ENCODE results near the gene CKAP2.
"Not testable (repeated sequence)": the region's sequence is repeated elsewhere in the genome, so short reads cannot be mapped to it uniquely, and the experiment has no call there.

CKAP2 gene

DNA sequence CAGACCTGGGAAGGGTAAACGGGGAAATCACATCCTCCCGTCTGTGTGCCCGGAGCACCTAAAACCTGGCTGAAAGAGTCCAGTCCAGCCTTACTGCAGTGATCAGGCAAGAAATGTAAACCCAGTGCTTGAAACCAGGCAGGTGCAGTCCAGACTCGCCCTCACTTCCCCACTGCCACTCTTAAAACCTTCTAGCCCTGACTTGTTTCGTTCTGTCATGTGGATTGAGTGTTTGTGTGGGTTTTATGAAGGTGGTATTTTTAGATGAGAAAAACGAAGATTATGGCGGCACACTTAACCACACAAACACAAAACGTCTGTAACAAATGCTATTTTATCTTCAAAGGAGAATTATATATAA, 839 bp upstream of the CKAP2 start:
- no peak for DNase-seq

GRCh38 chr13:52455677-52456041, 381 bp downstream of the CKAP2 start:
- peak; percentile 85 for DNase-seq

GRCh38 chr13:52459668-52460067, 4.4 kb downstream of the CKAP2 start:
- no peak for DNase-seq

- DNase-seq, result no peak
Observed at GRCh38 chr13:52461265-52461664, 6.0 kb downstream of the CKAP2 start.

- DNase-seq, result no peak
Observed at GRCh38 chr13:52463526-52463925, 8.2 kb downstream of the CKAP2 start.

GRCh38 chr13:52468487-52468886, 13.2 kb downstream of the CKAP2 start:
- DNase-seq, result not testable (repeated sequence)

- DNase-seq, result not testable (repeated sequence)
Observed at GRCh38 chr13:52480677-52481428, 25.6 kb downstream of the CKAP2 start.

GRCh38 chr13:52487078-52487477, 31.8 kb downstream of the CKAP2 start:
- DNase-seq, result not testable (repeated sequence)

GRCh38 chr13:52488763-52489162, 33.5 kb downstream of the CKAP2 start:
- DNase-seq, result not testable (repeated sequence)

DNA sequence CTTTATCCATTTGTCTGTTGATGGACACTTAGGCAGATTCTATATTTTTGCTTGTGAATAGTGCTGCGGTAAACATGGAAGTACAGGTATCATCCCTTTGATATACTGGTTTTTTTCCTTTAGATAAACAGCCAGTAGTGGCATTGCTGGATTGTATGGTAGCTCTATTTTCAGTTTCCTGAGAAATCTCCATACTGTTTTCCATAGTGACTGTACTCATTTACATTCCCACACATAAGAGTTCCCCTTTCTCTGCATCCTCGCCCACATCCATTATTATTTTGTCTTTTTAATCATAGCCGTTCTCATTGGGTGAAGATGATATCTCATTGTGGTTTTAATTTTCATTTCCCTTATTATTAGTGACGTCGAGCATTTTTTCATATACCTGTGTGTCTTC, 35.7 kb downstream of the CKAP2 start:
- not testable (repeated sequence) for DNase-seq

DNA sequence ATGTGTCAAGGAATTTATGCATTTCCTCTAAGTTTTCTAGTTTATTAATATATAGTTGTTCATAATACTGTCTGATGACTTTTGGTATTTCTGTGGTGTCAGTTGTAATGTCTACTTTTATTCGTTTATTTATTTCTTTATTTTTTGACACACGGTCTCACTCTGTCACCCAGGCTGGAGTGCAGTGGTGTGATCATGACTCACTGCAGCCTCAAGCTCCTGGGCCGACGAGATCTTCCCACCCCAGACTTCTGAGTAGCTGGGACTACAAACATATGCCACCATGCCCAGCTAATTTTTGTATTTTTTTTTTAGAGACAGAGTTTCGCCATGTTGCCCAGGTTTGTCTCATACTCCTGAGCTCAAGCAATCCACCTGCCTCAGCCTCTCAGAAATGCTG, 39.0 kb downstream of the CKAP2 start:
- not testable (repeated sequence) for DNase-seq

GRCh38 chr13:52497979-52498378, 42.7 kb downstream of the CKAP2 start:
- not testable (repeated sequence) for DNase-seq

DNA sequence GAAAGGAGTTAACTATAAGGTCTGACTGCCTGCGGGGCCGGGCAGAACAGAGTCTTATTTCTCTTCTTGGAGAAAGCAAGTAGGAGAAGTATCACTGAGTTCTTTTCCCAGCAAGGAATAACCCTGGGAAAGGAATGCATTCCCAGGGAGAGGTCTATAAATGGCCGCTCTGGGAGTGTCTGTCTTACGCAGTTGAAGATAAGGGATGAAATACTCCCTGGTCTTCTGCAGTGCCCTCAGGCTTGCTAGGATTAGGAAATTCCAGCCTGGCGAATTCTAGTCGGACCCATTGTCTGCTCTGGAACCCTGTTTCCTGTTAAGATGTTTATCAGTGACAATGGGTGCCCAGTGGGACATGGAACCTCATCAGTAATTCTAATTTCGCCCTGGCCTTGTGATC, 47.0 kb downstream of the CKAP2 start:
- not testable (repeated sequence) for DNase-seq

- DNase-seq, result not testable (repeated sequence)
Observed at GRCh38 chr13:52505843-52506242, 50.6 kb downstream of the CKAP2 start.

- DNase-seq, result not testable (repeated sequence)
Observed at GRCh38 chr13:52509532-52509931, 54.3 kb downstream of the CKAP2 start.

GRCh38 chr13:52510221-52510797, 55.0 kb downstream of the CKAP2 start:
- DNase-seq, result not testable (repeated sequence)

DNA sequence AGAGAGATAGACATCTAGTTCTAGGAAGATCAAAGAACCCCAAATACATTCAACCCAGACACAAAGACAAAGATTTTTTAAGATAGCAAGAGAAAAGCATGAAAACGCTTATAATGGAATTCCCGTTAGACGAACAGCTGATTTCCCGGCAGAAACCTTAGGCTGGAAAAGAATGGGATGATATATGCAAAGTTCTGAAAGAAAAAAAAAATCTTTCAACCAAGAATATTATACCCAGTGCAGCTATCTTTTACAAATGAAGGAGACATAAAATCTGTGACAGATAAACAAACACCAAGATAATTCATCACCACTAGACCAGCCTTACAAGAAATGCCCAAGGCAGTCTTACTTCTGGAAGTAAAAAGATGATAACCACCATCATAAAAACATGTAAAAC, 56.3 kb downstream of the CKAP2 start:
- DNase-seq, result not testable (repeated sequence)

DNA sequence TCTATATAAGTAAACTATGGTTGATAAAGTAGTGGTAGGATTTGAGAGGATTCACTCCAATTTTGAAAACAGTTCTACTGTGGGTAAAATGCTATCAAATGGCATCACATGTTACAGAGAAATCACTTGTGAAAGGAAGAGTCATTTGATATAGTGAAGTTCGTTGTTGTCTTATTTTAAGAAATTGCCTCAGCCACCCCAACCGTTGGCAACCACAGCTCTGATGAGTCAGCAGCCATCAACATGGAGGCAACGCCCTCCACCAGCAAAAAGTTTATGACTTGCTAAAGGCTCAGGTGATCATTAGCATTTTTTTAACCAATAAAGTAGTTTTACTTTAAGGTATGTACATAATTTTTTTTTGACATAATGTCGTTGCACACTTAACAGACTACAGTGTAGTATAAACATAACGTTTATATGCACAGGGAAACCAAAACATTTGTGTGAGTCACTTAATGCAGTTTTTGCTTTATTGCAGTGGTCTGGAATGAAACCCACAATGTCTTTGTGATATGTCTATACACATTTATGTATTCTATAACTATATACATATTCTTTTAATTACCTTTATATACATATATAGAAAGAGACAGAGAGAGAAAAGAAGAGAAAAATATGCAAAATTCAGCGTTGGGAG, 58.8 kb downstream of the CKAP2 start:
- DNase-seq, result not testable (repeated sequence)

- not testable (repeated sequence) for DNase-seq
Observed at GRCh38 chr13:52523323-52523722, 68.0 kb downstream of the CKAP2 start.
